CD4-positive, alpha-beta T cell (primary cell): ENCODE measurements around the gene RYR3. TPM values are rescaled to one million over a fixed set of nuclear protein-coding genes. Genes with fewer than 3 reads are reported as not detected.

ENCODE experiments used
- ATAC-seq: fragments of 200-7000 bp; cut with Tn5 transposase; one replicate; pipeline ENCODE4 v1.10.0; 2022; ENCODE audit warnings: mild to moderate bottlenecking; ENCODE audit not compliant: poor library complexity
- CTCF ChIA-PET: fragments of 350-600 bp; sonication (Branson Sonifier 250); formaldehyde crosslinking; loops from one replicate; lab custom pipeline; 2021; ENCODE audit warnings: antibody characterized with exemption, inconsistent platforms; lab: Charles Lee
- POLR2A ChIA-PET: fragments of 350-600 bp; sonication (Branson Sonifier 250); formaldehyde crosslinking; loops from one replicate; lab custom pipeline; 2021; ENCODE audit warnings: antibody characterized with exemption, inconsistent platforms; lab: Charles Lee
- DNase-seq, 14 experiments: peaks; one replicate each; pipeline ENCODE4 v3.0.0-alpha.2; 2013 to 2020; ENCODE audit warnings: mixed read lengths in 2 of 14
- H3K27ac ChIP-seq, 2 donors: one replicate each; pipeline versions ENCODE4 v1.5.1 to v1.7.0; 2013; ENCODE audit warnings: low read length in 2 of 2, low read depth in 1 of 2, mild to moderate bottlenecking in 1 of 2
- H3K27me3 ChIP-seq, 2 experiments: 1 replicate in 1 of 2; 2 replicates in 1 of 2; pipeline versions ENCODE4 v1.6.1 to v1.7.0; 2013; ENCODE audit warnings: low read length in 2 of 2, control low read depth in 1 of 2, mild to moderate bottlenecking in 1 of 2, moderate library complexity in 1 of 2; ENCODE audit not compliant: insufficient read depth in 2 of 2, control insufficient read depth in 1 of 2
- H3K36me3 ChIP-seq: one replicate; pipeline ENCODE4 v1.6.1; 2013; ENCODE audit warnings: low read length, control low read depth; ENCODE audit not compliant: insufficient read depth
- H3K4me1 ChIP-seq: one replicate; pipeline ENCODE4 v1.6.1; 2013; ENCODE audit warnings: low read length, control low read depth; ENCODE audit not compliant: insufficient read depth
- H3K4me3 ChIP-seq: one replicate; pipeline ENCODE4 v1.5.1; 2013; ENCODE audit warnings: mild to moderate bottlenecking, low read length, moderate library complexity
- H3K9me3 ChIP-seq, 2 experiments: 1 replicate in 1 of 2; 2 replicates in 1 of 2; pipeline versions ENCODE4 v1.6.1 to v1.7.0; 2013; ENCODE audit warnings: low read length in 2 of 2, mild to moderate bottlenecking in 2 of 2, control low read depth in 1 of 2, moderate library complexity in 1 of 2; ENCODE audit not compliant: control insufficient read depth in 1 of 2, insufficient read depth in 1 of 2
- H3K27ac Mint-ChIP-seq: one replicate; pipeline ENCODE4 v1.8.0; 2020; ENCODE audit warnings: mixed read lengths
- H3K27me3 Mint-ChIP-seq: one replicate; pipeline ENCODE4 v1.8.0; 2021; ENCODE audit warnings: mixed read lengths
- H3K36me3 Mint-ChIP-seq: one replicate; pipeline ENCODE4 v1.8.0; 2021; ENCODE audit warnings: low read depth, mixed read lengths
- H3K4me1 Mint-ChIP-seq: one replicate; pipeline ENCODE4 v1.8.0; 2021; ENCODE audit warnings: low read depth, mixed read lengths
- H3K4me3 Mint-ChIP-seq: one replicate; pipeline ENCODE4 v1.8.0; 2020; ENCODE audit warnings: mild to moderate bottlenecking, mixed read lengths
- H3K9me3 Mint-ChIP-seq: one replicate; pipeline ENCODE4 v1.8.0; 2020; ENCODE audit warnings: mixed read lengths
- CTCF ChIP-seq: fragments of 200-600 bp; IDR thresholded peaks from one replicate; pipeline ENCODE4 v1.8.0; 2022; ENCODE audit warnings: antibody characterized with exemption, mild to moderate bottlenecking
- intact Hi-C, 2 experiments: fragments of 100-400 bp; cut with DNase I in 1 of 2; cut with micrococcal nuclease in 1 of 2; formaldehyde crosslinking; loops; one replicate each; pipeline versions ENCODE4 v1.15.1 to v1.9.0; 2023 to 2025; cut with DNase I, micrococcal nuclease
- total RNA-seq, 174 experiments: library from RNA in 2 of 174; stranded (reverse) in 2 of 174; gene quantifications; one replicate each; pipeline ENCODE4 v1.2.3 and lab custom pipeline; 2021 to 2026

RYR3 gene
- total RNA-seq, 2 experiments from 2014 or later = not detected

GRCh38 chr15:33283576-33283975 lies 27.2 kb upstream of the RYR3 start:
- Histone ChIP-seq H3K27me3 (no peaks in the 10 kb centered on the region), H3K27ac (no peak overlapping the region), H3K9me3 (no peaks in the 10 kb centered on the region), H3K4me3 (no peak overlapping the region), H3K4me1 (no peaks in the 10 kb centered on the region), H3K36me3 (no peaks in the 10 kb centered on the region)
- intact Hi-C loops = no loop called here
- Mint-ChIP-seq H3K36me3 (no peaks in the 10 kb centered on the region), H3K4me3 (no peak overlapping the region), H3K27me3 (peaks cover 10% of the 10 kb centered on the region), H3K27ac (no peak overlapping the region), H3K4me1 (no peaks in the 10 kb centered on the region), H3K9me3 (no peaks in the 10 kb centered on the region)
- ATAC-seq = no peak
- POLR2A ChIA-PET = interaction anchor here (0.6 kb wide), 1 partner anchor 222 kb away, joined by 3 read pairs; no protein-coding TSS in a partner anchor
- CTCF ChIA-PET = no interaction called here
- TF ChIP-seq CTCF = no peak
- DNase-seq = no peak

- Mint-ChIP-seq H3K27ac (no peak overlapping the region), H3K4me1 (no peaks in the 10 kb centered on the region), H3K27me3 (peaks cover 6% of the 10 kb centered on the region), H3K4me3 (no peak overlapping the region), H3K9me3 (no peaks in the 10 kb centered on the region), H3K36me3 (no peaks in the 10 kb centered on the region)
- intact Hi-C loops = no loop called here
- Histone ChIP-seq H3K4me1 (no peaks in the 10 kb centered on the region), H3K27ac (no peak overlapping the region), H3K27me3 (no peaks in the 10 kb centered on the region), H3K4me3 (no peak overlapping the region), H3K36me3 (no peaks in the 10 kb centered on the region), H3K9me3 (no peaks in the 10 kb centered on the region)
- no peak for TF ChIP-seq CTCF
- DNase-seq = no peak
- POLR2A ChIA-PET = interaction anchor here (0.6 kb wide), 1 partner anchor 223 kb away, joined by 3 read pairs; no protein-coding TSS in a partner anchor
- CTCF ChIA-PET = no interaction called here
- ATAC-seq = no peak
These were observed 26.4 kb upstream of the RYR3 start for GRCh38 chr15:33284336-33284735.

GRCh38 chr15:33292717-33293307 lies 18.0 kb upstream of the RYR3 start:
- H3K27ac ChIP-seq = no peak overlapping the region
- Mint-ChIP-seq H3K9me3 (no peaks in the 10 kb centered on the region), H3K36me3 (no peaks in the 10 kb centered on the region), H3K4me1 (no peaks in the 10 kb centered on the region), H3K4me3 (no peak overlapping the region), H3K27ac (no peak overlapping the region), H3K27me3 (no peaks in the 10 kb centered on the region)
- ChIA-PET CTCF (no interaction called here), POLR2A (no interaction called here)
- intact Hi-C loops = loop anchor here (5.0 to 10.0 kb wide), 3 partner anchors 62 to 409 kb away; no protein-coding TSS in a partner anchor
- peak; percentile 64 for TF ChIP-seq CTCF
- H3K4me3 ChIP-seq = no peak overlapping the region
- no peaks in the 10 kb centered on the region for H3K36me3 ChIP-seq
- DNase-seq = peak in 12 of 14 experiments; percentile 1 to 61 (median 23)
- no peaks in the 10 kb centered on the region for H3K9me3 ChIP-seq
- H3K27me3 ChIP-seq = no peaks in the 10 kb centered on the region
- ATAC-seq = no peak
- H3K4me1 ChIP-seq = no peaks in the 10 kb centered on the region
